Uterus (tissue), 4 donors: Measurements from ENCODE around the gene TSPAN18. TPM values are rescaled to one million over a fixed set of nuclear protein-coding genes. Genes with fewer than 3 reads are reported as not detected.

Source experiments
- DNase-seq, 2 donors: peaks; one replicate each; pipeline ENCODE4 v3.0.0-alpha.2; 2019 to 2020
- H3K27ac ChIP-seq, 2 donors: fragments of 200-600 bp; sonication (generic); 1 replicate in 1 of 2; 2 replicates in 1 of 2; pipeline ENCODE4 v1.5.1; 2016 to 2018
- H3K27me3 ChIP-seq, 2 donors: fragments of 200-600 bp; sonication (generic); one replicate each; pipeline ENCODE4 v1.5.1; 2018 to 2019; ENCODE audit warnings: control low read depth in 1 of 2
- H3K36me3 ChIP-seq, 2 donors: fragments of 200-600 bp; sonication (generic); one replicate each; pipeline ENCODE4 v1.5.1; 2019; ENCODE audit warnings: control low read depth in 1 of 2
- H3K4me1 ChIP-seq, 2 donors: fragments of 200-600 bp; sonication (generic); one replicate each; pipeline ENCODE4 v1.5.1; 2018 to 2019; ENCODE audit warnings: control low read depth in 1 of 2
- H3K4me3 ChIP-seq, 2 donors: fragments of 200-600 bp; sonication (generic); 1 replicate in 1 of 2; 2 replicates in 1 of 2; pipeline ENCODE4 v1.5.1; 2018 to 2019; ENCODE audit warnings: mild to moderate bottlenecking in 1 of 2
- H3K9me3 ChIP-seq, 2 donors: fragments of 200-600 bp; sonication (generic); one replicate each; pipeline ENCODE4 v1.5.1; 2019; ENCODE audit warnings: control low read depth in 1 of 2
- CTCF ChIP-seq, 4 experiments: fragments of 200-600 bp in 2 of 4; fragments of 450-650 bp in 2 of 4; sonication (generic) in 2 of 4; IDR thresholded peaks; one replicate each; pipeline ENCODE4 v1.5.1; 2016 to 2019; ENCODE audit warnings: antibody characterized with exemption in 4 of 4, mild to moderate bottlenecking in 2 of 4, moderate library complexity in 1 of 4
- POLR2A ChIP-seq, 2 donors: fragments of 450-650 bp; IDR thresholded peaks; one replicate each; pipeline ENCODE4 v1.6.1; 2016; ENCODE audit warnings: antibody characterized with exemption in 2 of 2, mild to moderate bottlenecking in 1 of 2, moderate library complexity in 1 of 2
- intact Hi-C: fragments of 100-400 bp; cut with DNase I; formaldehyde crosslinking; loops from one replicate; pipeline ENCODE4 v1.15.1; 2023; ENCODE audit warnings: low total_unique reads
- total RNA-seq, 4 donors: library from RNA; depleted of rRNA in 3 of 4; stranded (reverse); fragments of >200 nt in 3 of 4; gene quantifications; one replicate each; pipeline versions ENCODE4 v1.1.0 to v1.2.4, GENCODE V29; 2014 to 2023
- donor health status: DM: yes; HTN: yes; CAD: no.

The TSPAN18 gene
- total RNA-seq, 4 donors from 2014 or later = 1.2 to 117 (median 20.1) TPM

GRCh38 chr11:44752713-44753112, 26.0 kb downstream of the TSPAN18 start:
- intact Hi-C loops = no loop called here

GRCh38 chr11:44753961-44754645, 27.3 kb downstream of the TSPAN18 start:
- peak in 1 of 2 donors; percentile 32 for DNase-seq
- H3K4me3 ChIP-seq = no peak overlapping the region
- no peaks in the 10 kb centered on the region for H3K27me3 ChIP-seq
- intact Hi-C loops = no loop called here
- peak overlapping the region; percentile 83 to 87 for H3K27ac ChIP-seq
- no peaks in the 10 kb centered on the region for H3K9me3 ChIP-seq
- H3K36me3 ChIP-seq = no peaks in the 10 kb centered on the region
- peaks cover 8 to 9% of the 10 kb centered on the region in 2 donors for H3K4me1 ChIP-seq
- TF ChIP-seq POLR2A (IDR thresholded peaks at IDR 0.05) = no peak
- no peak for TF ChIP-seq CTCF (IDR thresholded peaks at IDR 0.05)

More at GRCh38 chr11:44752713-44753112, 26.0 kb downstream of the TSPAN18 start:
- no peaks in the 10 kb centered on the region for H3K27me3 ChIP-seq
- no peak for DNase-seq
- H3K27ac ChIP-seq = peak overlapping the region; percentile 53 to 83
- no peak overlapping the region for H3K4me3 ChIP-seq
- no peak for TF ChIP-seq CTCF (IDR thresholded peaks at IDR 0.05)
- TF ChIP-seq POLR2A (IDR thresholded peaks at IDR 0.05) = no peak
- H3K36me3 ChIP-seq = no peaks in the 10 kb centered on the region
- no peaks in the 10 kb centered on the region for H3K9me3 ChIP-seq
- H3K4me1 ChIP-seq = peaks cover 8 to 9% of the 10 kb centered on the region in 2 donors

GRCh38 chr11:44754876-44755555, 28.3 kb downstream of the TSPAN18 start:
- intact Hi-C loops = no loop called here

GRCh38 chr11:44755556-44756523, 29.1 kb downstream of the TSPAN18 start:
- peak; percentile 72 to 85 for DNase-seq
- Histone ChIP-seq H3K9me3 (no peaks in the 10 kb centered on the region), H3K4me3 (no peak overlapping the region), H3K27me3 (no peaks in the 10 kb centered on the region), H3K27ac (peak overlapping the region; percentile 83 to 87), H3K4me1 (peaks cover 8 to 20% of the 10 kb centered on the region in 2 donors), H3K36me3 (no peaks in the 10 kb centered on the region)
- TF ChIP-seq POLR2A (IDR thresholded peaks at IDR 0.05) (no peak), CTCF (IDR thresholded peaks at IDR 0.05) (no peak)
- intact Hi-C loops = no loop called here

More at GRCh38 chr11:44754876-44755555, 28.3 kb downstream of the TSPAN18 start:
- Histone ChIP-seq H3K36me3 (no peaks in the 10 kb centered on the region), H3K4me1 (peaks cover 8 to 12% of the 10 kb centered on the region in 2 donors), H3K9me3 (no peaks in the 10 kb centered on the region), H3K4me3 (no peak overlapping the region), H3K27ac (peak overlapping the region; percentile 83 to 87), H3K27me3 (no peaks in the 10 kb centered on the region)
- DNase-seq = peak in 1 of 2 donors; percentile 54
- TF ChIP-seq POLR2A (IDR thresholded peaks at IDR 0.05) (no peak), CTCF (IDR thresholded peaks at IDR 0.05) (no peak)
